HCT116 (cell line): ENCODE results near the gene TLN1.

Experiments used
- CEBPB ChIP-seq: IDR thresholded peaks from 2 replicates; pipeline ENCODE4 v1.6.1; 2012; ENCODE audit warnings: low read depth
- EZH2 ChIP-seq: fragments of 200-600 bp; sonication (generic); IDR thresholded peaks from 2 replicates; pipeline ENCODE4 v1.6.1; 2017; ENCODE audit warnings: antibody characterized with exemption, mixed run types
- POLR2A ChIP-seq: IDR thresholded peaks from 2 replicates; pipeline ENCODE4 v1.7.0; 2011; ENCODE audit warnings: borderline replicate concordance; ENCODE audit not compliant: insufficient read depth, insufficient read length; ENCODE audit errors: extremely low read depth
- POLR2AphosphoS5 ChIP-seq: IDR thresholded peaks from 2 replicates; pipeline ENCODE4 v1.6.1; 2011; ENCODE audit warnings: mild to moderate bottlenecking, low read depth, low read length, moderate library complexity
- RAD21 ChIP-seq: IDR thresholded peaks from 2 replicates; pipeline ENCODE4 v1.6.1; 2012; ENCODE audit warnings: low read depth, mild to moderate bottlenecking
- SRF ChIP-seq: IDR thresholded peaks from 2 replicates; pipeline ENCODE4 v1.6.1; 2012; ENCODE audit warnings: low read depth
- TCF7L2 ChIP-seq: IDR thresholded peaks from 2 replicates; pipeline ENCODE4 v1.7.0; 2011; ENCODE audit warnings: borderline replicate concordance, inconsistent platforms; ENCODE audit not compliant: insufficient read depth, insufficient read length; ENCODE audit errors: extremely low read depth
- ZNF274 ChIP-seq: fragments of 200-500 bp; sonication (Bioruptor generic); IDR thresholded peaks from 2 replicates; pipeline ENCODE4 v1.6.1; 2014; ENCODE audit warnings: mild to moderate bottlenecking, low read depth, low read length, inconsistent platforms
- TF ChIP-seq, protein P1 (sequence below), 3 experiments: fragments of 200-600 bp in 1 of 3; sonication (generic) in 1 of 3; IDR thresholded peaks in 2 of 3; conservative IDR thresholded peaks in 1 of 3; 2 replicates each; pipeline ENCODE4 v1.5.1; 2012 to 2017; ENCODE audit warnings: low read depth in 2 of 3, low read length in 2 of 3, antibody characterized with exemption in 1 of 3, borderline replicate concordance in 1 of 3, control low read depth in 1 of 3, mild to moderate bottlenecking in 1 of 3, mixed read lengths in 1 of 3, mixed run types in 1 of 3, moderate library complexity in 1 of 3; ENCODE audit not compliant: insufficient read depth in 1 of 3
- TF ChIP-seq, protein P2 (sequence below): IDR thresholded peaks from 2 replicates; pipeline ENCODE4 v1.6.1; 2012

DNA sequence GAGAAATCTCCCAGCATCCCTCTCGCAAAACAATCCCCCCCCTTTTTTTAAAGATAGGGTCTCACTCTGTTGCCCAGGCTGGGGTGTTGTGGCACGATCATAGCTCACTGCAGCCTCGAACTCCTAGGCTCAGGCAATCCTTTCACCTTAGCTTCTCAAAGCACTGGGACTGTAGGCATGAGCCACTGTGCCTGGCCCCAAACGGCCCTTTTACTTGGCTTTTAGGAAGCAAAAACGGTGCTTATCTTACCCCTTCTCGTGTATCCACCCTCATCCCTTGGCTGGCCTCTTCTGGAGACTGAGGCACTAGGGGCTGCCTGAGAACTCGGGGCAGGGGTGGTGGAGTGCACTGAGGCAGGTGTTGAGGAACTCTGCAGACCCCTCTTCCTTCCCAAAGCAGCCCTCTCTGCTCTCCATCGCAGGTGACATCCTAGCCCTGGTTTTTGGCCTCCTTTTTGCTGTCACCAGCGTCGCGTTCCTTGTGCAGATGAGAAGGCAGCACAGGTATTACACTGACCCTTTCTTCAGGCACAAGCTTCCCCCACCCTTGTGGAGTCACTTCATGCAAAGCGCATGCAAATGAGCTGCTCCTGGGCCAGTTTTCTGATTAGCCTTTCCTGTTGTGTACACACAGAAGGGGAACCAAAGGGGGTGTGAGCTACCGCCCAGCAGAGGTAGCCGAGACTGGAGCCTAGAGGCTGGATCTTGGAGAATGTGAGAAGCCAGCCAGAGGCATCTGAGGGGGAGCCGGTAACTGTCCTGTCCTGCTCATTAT lies 51.5 kb downstream of the TLN1 start:
- TF ChIP-seq EZH2 (no peak), SRF (no peak), POLR2AphosphoS5 (no peak), RAD21 (no peak), POLR2A (no peak), CEBPB (no peak), ZNF274 (no peak), TCF7L2 (no peak)
- TF ChIP-seq, protein P1, sequence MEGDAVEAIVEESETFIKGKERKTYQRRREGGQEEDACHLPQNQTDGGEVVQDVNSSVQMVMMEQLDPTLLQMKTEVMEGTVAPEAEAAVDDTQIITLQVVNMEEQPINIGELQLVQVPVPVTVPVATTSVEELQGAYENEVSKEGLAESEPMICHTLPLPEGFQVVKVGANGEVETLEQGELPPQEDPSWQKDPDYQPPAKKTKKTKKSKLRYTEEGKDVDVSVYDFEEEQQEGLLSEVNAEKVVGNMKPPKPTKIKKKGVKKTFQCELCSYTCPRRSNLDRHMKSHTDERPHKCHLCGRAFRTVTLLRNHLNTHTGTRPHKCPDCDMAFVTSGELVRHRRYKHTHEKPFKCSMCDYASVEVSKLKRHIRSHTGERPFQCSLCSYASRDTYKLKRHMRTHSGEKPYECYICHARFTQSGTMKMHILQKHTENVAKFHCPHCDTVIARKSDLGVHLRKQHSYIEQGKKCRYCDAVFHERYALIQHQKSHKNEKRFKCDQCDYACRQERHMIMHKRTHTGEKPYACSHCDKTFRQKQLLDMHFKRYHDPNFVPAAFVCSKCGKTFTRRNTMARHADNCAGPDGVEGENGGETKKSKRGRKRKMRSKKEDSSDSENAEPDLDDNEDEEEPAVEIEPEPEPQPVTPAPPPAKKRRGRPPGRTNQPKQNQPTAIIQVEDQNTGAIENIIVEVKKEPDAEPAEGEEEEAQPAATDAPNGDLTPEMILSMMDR (IDR thresholded peaks at IDR 0.05 in 2 of 3, conservative IDR thresholded peaks at IDR 0.05 in 1 of 3; ENCODE audit: borderline replicate concordance in 1 of 3, insufficient read depth in 1 of 3, low read depth in 2 of 3, low read length in 2 of 3): no peak
- TF ChIP-seq, protein P2, sequence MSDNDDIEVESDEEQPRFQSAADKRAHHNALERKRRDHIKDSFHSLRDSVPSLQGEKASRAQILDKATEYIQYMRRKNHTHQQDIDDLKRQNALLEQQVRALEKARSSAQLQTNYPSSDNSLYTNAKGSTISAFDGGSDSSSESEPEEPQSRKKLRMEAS: no peak
